Hair follicular keratinocyte (primary cell): ENCODE measurements around the gene ERO1A. TPM values are rescaled to one million over a fixed set of nuclear protein-coding genes. Genes with fewer than 3 reads are reported as not detected.

Experiments used
- total RNA-seq: library from RNA; depleted of rRNA; stranded (reverse); fragments of >200 nt; gene quantifications from 2 replicates; pipeline ENCODE4 v1.2.3, GENCODE V29; 2015

Gene ERO1A
- 109 and 132 TPM in 2 replicates for total RNA-seq

GRCh38 chr14:52695481-52696091 lies at the start of gene ERO1A:
Gene ERO1A (minus strand): TSS chr14:52695558. CDS start chr14:52695481, 77 bp downstream.

DNA sequence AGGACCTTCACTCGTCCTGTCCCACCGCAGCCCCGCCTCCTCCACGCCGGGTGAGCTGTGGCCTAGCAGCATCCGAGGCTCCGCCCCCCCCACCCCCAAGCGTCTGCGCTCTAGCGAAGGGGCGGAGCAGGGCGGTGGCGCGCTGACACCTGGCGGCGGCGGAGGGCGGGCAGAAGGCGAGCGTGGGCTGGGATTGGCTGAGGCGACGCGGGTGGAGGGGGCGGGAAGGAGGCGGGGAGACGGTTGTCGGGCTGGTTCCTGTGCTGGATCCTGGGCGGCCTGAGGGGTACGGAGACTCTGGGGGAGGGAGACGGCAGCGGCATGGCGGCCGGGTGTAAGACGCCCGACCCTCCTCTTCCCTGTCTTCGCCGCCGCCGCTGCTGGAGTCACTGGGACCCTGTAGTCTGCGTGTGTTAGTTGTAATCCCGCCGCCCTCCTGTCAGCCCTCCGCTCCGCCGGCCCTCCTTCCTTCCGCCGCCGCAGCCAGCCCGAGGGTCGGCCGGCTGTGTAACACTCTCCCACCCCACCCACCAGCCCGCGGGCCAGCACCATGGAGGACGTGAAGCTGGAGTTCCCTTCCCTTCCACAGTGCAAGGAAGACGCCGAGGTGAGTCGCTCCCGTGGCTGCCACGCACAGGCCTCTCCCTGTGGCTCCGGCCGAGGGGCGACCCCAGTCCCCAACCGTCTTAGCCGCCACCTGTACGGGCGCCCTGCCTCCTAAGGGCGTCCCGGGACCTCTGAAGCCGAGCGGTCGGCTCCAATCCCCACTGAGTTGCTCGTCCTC lies 34.8 kb upstream of the ERO1A start, which contains the start of gene STYX:
Gene STYX (plus strand): TSS at position 242 of the 784 bp plus-strand sequence. CDS start 309 bp downstream, at position 551.

DNA sequence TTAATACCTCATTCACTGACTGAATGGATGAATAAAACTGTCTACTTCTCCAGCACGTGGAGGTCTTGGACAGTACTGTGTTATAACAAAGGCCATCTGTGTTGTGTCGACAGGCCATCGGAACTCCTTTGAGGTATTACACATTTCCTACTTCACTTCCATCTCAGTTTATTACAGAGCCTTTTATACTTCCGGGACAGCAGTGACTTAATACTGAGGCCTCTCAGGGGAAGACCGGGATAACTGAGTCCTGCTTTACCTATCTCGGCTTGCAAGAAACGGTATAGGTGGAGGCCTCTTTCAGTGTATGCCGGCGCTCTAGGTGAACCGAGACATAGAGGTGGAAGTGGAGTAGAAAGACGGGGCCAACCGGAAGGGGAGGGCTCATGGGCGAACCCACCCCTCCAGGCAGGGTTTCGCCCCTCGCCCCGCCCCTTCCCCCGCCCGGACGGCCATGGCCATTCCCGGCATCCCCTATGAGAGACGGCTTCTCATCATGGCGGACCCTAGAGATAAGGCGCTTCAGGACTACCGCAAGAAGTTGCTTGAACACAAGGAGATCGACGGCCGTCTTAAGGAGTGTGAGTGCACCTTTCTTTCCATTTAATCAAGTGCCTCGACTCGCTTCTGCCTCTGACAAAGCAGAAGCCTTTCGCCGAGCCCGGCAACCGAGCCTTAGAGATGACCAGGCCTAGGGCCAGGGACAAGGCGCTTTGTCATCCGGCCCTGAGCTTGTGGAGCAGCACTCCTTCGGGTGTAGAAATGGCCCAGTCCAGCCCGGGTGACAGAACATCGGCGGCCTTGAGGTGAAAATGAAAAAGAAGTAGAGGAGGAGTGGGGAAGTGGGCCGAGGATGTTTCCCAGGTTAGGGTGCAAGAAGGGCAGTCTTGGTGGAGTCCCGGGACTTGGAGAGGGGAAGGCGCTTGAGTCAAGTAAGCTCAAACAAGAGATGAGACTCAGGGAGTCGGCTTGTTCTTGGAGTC lies 11.7 kb upstream of the ERO1A start, which contains the start of gene PSMC6:
Gene PSMC6 (plus strand): TSS at position 477 of the 983 bp plus-strand sequence. CDS start 20 bp downstream, at position 497.

Other genes with a start within 250 kb of the ERO1A start
- 2.2 and 2.7 TPM in 2 replicates for gene TXNDC16, start 143.1 kb downstream of the ERO1A start, total RNA-seq
- gene GPR137C, start 142.7 kb downstream of the ERO1A start, total RNA-seq, result 0.08 TPM in 1 of 2 replicates, not detected in the other
- gene PSMC6, start 11.6 kb upstream of the ERO1A start, total RNA-seq, result 67.5 and 90.9 TPM in 2 replicates
- gene STYX, start 34.6 kb upstream of the ERO1A start, total RNA-seq, result 12.5 and 12.9 TPM in 2 replicates
- 20.5 and 32.7 TPM in 2 replicates for gene GNPNAT1, start 96.0 kb upstream of the ERO1A start, total RNA-seq